Activated CD4-positive, alpha-beta T cell treated with anti-CD3 and anti-CD28 coated beads, Interleukin-10, Interleukin-2, amounts not matched to agents 100 ng/mL and 50 ng/mL, durations not matched to agents 16 hours and 8 hours (primary cell): ENCODE results near the gene TRIO.
A peak's percentile ranks its signal among the peaks of the same experiment; 100 is the strongest.

Experiments
- DNase-seq: peaks from one replicate; pipeline ENCODE4 v3.0.0-alpha.2; 2020

The TRIO gene

DNA sequence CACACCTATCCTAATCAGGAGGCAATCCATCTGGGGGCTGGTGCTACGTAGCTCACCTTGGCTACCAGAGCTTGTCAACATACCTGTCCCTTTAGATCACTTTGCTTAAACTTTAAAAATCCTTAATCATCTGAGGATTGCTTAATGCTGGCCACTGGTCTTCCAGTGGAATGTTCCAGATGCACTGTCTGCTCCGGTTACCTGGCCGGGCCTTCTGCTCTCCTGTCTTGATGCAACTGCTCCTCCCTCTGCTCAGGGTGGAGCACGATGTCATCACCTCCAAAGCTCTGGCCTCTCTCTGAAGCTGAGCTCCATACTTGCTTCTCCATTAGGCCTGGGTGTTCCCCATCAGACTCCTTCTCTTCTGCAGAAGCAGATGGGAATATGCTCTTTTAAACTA lies 331.9 kb downstream of the TRIO start:
- no peak for DNase-seq

GRCh38 chr5:14476786-14477435 lies 333.8 kb downstream of the TRIO start:
- no peak for DNase-seq

DNA sequence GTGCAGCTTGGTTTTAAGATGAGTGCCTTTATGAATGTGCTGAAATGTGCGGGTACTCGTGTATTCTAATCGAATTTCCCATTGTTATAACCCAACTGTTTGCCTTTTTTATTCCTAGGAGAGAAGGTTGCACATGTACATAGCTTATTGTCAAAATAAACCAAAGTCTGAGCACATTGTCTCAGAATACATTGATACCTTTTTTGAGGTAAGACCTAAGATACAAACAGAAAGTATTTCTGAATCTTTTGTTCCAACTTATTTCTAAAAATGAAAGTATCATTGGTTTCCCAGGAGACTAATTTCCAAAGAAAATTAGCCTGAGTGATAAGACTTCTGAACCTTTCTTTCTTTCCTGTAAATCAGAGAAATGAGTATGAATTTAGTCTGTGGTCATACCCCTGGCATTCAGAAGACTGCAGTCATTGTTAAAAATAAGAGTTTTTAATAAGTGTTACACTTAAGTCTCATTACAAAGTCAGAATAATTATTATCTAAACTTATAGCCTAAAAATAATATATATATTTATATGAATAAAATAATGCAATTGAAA lies 336.1 kb downstream of the TRIO start:
- peak; percentile 53 for DNase-seq

DNA sequence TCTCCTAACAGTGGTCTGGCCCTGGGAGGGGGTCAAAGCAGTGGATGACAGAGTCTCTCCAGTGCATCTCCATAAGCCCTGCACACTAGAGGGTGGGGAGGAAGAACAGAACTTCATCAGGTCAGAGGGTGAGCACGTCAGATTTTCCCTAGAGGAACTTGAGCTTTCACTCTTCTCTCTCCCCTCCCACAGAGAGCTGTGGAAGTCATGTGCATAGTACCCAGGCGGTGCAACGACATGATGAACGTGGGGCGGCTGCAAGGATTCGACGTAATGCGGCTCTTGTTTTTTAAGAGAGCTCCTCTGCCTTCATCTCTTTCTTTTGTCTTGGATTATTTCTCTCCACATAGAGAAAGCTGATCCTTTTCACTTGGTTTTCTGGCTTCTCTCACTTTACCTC lies 338.2 kb downstream of the TRIO start:
- no peak for DNase-seq

DNA sequence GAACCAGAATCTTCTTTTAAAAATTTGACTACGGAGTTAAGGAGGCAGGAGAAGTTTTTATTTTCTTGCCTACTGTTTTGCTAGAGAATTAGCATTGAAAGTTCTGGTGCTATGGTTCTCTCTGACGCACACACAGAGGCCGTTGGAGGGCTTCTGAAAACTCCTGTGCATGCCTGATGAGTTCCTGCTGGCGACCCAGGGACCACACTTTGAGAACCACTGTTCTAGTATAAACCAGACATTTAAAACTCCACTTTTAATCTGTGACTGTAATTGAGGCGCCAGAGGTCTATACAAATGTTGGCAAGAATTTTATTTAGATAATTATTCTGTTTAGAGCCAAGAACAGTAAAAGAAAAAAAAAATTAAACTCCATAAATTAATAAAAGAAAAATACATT lies 338.9 kb downstream of the TRIO start:
- no peak for DNase-seq

DNA sequence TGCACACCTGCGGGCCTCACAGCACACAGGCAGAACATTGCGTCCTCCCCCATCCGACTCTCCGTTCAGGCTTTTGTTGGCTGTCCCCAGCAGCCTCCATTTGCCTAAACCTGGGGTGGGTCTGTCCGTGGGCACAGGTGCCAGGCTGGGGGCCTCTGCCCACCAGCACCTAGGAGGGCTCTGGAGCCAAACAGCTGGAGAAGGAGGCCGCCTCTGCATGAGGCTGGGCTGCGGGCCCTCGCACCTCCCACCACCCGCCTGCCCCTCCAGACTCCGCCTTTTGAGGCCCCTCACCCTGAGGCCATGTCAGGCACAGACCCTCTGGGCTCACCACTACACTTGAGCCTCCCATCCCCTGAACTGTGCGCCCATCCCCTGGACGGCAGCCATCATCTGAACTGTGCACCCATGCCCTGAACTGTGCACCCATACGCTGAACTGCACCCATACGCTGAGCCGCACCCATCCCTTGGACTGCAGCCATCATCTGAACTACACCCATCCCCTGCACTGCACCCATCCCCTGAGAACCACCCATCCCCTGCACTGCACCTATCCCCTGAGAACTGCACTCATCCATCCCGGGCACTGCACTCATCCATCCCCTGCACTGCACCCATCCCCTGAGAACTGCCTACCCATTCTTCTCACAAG lies 340.5 kb downstream of the TRIO start:
- DNase-seq = no peak

- DNase-seq = no peak
Observed at GRCh38 chr5:14486486-14486885, 343.3 kb downstream of the TRIO start.

- DNase-seq = no peak
Observed at GRCh38 chr5:14486996-14487896, 344.1 kb downstream of the TRIO start.

DNA sequence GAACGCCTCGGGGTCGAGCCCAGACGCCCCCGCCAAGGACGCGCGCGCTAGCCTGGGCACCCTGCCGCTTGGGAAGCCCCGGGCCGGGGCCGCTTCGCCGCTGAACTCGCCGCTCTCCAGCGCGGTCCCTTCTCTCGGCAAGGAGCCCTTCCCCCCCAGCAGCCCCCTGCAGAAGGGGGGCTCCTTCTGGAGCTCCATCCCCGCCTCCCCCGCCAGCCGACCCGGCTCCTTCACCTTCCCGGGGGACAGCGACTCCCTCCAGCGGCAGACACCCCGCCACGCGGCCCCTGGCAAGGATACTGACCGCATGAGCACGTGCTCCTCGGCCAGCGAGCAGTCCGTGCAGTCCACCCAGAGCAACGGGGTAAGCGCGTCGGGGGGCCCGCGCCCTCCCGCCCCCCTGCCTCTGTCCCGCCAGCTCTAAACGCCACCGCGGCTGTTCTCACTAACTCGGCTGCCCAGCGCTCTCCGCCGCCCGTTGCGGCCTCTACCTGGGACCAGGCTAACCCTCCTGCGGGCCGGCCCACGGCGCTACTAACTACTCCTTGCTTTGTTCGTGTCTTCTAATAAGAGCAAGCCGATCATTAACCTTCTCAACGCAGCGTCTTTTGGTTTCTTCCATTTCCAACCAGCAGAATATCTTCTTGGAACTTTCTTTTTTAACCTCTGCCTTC lies 344.9 kb downstream of the TRIO start:
- no peak for DNase-seq

- no peak for DNase-seq
Observed at GRCh38 chr5:14488709-14489108, 345.6 kb downstream of the TRIO start.

DNA sequence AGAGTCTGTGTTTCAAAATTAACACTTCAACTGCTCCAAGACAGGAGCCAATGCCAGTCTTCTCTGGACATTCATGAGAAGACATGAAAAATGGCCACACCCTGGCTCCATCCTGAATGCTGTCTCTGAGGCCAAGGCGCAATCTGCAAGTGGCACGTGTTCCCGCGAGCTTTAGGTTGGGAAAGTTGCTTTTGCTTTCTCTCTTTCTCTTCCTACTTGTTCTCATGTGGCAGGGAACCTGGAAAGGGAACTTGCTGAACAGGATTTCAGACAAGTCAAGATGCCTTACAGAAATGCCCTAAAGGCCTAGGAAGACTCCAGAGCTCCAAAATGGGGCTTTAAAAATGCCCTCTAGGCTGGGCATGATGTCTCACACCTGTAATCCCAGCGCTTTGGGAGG lies 346.5 kb downstream of the TRIO start:
- no peak for DNase-seq

DNA sequence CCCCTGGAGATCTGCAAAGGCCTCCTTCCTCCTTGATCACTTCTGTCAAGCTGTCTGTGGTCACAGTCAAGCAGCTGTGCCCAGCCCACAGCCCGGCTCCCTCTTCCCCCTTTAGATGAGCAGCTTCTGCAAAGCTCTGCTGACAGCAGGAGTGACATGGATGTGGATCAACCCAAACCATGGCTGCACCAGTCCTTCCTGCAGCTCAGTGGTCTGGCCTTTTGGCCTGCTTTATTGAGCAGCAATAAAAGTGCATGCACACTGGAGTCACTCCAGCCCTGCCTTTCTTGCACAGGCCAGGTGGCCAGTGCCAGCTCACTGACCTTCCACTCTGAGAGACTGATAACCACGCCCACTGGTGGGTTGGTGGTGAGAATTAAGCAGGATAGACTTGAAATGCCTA lies 347.2 kb downstream of the TRIO start:
- no peak for DNase-seq

DNA sequence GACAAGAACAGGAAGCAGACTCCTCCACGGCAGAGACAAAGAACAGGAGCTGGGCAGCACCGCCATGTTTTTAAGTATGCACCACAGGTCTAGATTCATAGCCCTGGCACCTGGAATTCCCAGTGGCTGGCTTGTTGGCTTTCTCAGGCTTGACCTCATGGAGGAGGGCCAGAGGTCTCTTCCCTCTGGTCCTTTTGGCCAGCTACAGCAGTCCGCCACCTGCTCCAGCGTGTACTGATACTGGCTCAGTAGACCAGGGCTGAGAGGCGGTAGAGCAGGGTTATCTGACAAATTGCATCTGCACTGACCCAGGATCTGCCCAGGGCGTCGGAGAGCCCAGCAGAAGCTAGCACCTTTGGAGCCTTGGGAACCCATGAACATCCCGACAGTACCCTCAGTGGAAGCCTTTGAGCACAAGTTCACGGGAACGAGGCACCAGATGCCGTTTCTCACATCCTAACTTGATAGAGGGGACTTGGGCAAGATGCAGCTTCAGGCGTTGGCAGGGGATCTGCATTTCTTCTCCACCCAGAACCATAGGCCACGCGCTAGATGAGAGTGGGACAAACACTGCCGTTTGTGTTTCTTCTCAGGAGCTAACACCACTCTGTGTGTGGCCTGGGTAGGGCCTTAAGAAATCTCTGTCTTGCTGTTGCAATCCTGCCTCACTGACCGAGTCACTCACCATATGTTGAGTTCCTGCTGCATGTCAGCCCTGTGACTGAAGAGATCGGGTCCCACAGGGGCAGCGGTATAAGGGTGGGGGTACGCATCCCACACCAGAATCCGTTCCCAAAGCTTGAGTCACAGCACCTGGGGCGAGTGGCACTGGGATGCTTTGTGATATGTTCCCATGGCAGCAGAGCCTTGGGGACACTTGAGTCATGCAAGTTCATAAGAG lies 348.1 kb downstream of the TRIO start:
- DNase-seq = no peak

- DNase-seq = no peak
Observed at GRCh38 chr5:14492331-14492964, 349.3 kb downstream of the TRIO start.

GRCh38 chr5:14495301-14495700 lies 352.2 kb downstream of the TRIO start:
- DNase-seq = no peak

DNA sequence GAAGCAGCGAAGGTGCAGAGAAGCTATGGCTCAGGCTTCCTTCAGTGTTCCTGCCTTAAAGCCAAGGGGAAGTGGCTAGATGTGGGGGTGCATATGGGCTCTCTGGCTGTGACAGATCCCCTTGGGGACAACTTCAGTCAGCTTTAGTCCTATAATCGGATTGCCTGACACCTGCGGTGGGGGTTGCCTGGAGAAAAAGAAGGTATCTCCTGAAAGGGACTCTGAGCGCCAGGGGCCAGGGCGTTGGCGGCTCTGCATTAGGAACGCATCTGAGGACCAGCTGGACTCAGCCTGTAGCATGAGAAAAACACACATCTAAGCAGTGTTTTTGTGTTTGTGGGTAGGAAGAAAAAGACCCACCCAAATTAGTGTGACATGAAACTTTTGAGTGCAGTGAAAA lies 354.2 kb downstream of the TRIO start:
- no peak for DNase-seq

GRCh38 chr5:14501353-14502293 lies 358.5 kb downstream of the TRIO start:
- DNase-seq = no peak

- no peak for DNase-seq
Observed at GRCh38 chr5:14502294-14502690, 359.1 kb downstream of the TRIO start.

DNA sequence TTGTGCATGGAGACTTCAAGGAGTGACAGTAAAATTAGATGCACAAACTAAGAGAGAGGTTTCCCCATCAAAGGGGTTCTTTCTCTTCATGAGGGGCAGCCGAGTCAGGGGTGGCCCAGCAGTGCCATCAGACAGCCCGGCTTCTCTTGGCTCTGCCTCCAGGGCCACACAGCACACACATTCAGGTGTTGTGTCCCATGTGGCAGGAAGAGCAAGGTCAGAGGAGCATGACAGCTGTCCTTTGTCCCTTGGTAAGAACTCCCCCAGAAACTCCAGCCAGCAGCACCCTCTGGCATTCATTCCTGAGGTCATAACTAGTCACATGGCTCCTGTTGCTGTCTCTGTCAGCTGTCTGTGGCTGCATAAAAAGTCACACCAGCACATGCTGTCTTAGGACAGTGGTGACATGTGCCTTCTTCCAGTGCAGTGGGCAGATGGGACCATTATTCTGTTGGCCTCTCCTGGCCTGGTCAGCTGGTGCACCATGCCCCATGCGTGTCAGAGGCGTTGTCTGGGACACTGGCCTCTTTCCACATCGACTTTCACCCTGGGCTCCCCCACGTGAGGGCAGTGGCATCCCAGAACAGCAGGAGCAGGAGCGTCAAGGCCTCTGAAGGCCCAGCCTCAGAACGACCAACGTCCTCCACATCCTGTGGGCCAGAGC lies 360.0 kb downstream of the TRIO start:
- no peak for DNase-seq
